IPS-NIHi7 (cell line): Measurements from ENCODE around the gene PODXL.
"Not testable (repeated sequence)": the region's sequence is repeated elsewhere in the genome, so short reads cannot be mapped to it uniquely, and the experiment has no call there.

Experiments
- DNase-seq: peaks from one replicate; pipeline ENCODE4 v3.0.0; 2012; ENCODE audit warnings: mixed read lengths; ENCODE audit errors: extremely low spot score

Gene PODXL

GRCh38 chr7:131493081-131493480 lies 63.3 kb downstream of the PODXL start:
- no peak for DNase-seq

- no peak for DNase-seq
Observed at GRCh38 chr7:131489881-131490280, 66.5 kb downstream of the PODXL start.

- DNase-seq, result no peak
Observed at GRCh38 chr7:131489196-131489595, 67.2 kb downstream of the PODXL start.

- no peak for DNase-seq
Observed at GRCh38 chr7:131488361-131488760, 68.1 kb downstream of the PODXL start.

GRCh38 chr7:131487217-131487616 lies 69.2 kb downstream of the PODXL start:
- DNase-seq, result no peak

GRCh38 chr7:131486346-131486745 lies 70.1 kb downstream of the PODXL start:
- DNase-seq, result no peak

GRCh38 chr7:131483586-131483985 lies 72.8 kb downstream of the PODXL start:
- DNase-seq, result no peak

GRCh38 chr7:131482800-131483199 lies 73.6 kb downstream of the PODXL start:
- DNase-seq, result no peak

- DNase-seq, result no peak
Observed at GRCh38 chr7:131480384-131481315, 75.8 kb downstream of the PODXL start.

GRCh38 chr7:131476740-131477139 lies 79.7 kb downstream of the PODXL start:
- DNase-seq, result no peak

- no peak for DNase-seq
Observed at GRCh38 chr7:131471250-131472004, 85.0 kb downstream of the PODXL start.

GRCh38 chr7:131467788-131468187 lies 88.6 kb downstream of the PODXL start:
- no peak for DNase-seq

- DNase-seq, result no peak
Observed at GRCh38 chr7:131466735-131467365, 89.6 kb downstream of the PODXL start.

GRCh38 chr7:131462715-131463114 lies 93.7 kb downstream of the PODXL start:
- not testable (repeated sequence) for DNase-seq

- no peak for DNase-seq
Observed at GRCh38 chr7:131462059-131462458, 94.4 kb downstream of the PODXL start.

GRCh38 chr7:131459256-131459655 lies 97.2 kb downstream of the PODXL start:
- peak; percentile 14 for DNase-seq

GRCh38 chr7:131456338-131456737 lies 100.1 kb downstream of the PODXL start:
- DNase-seq, result no peak

- no peak for DNase-seq
Observed at GRCh38 chr7:131455546-131455945, 100.9 kb downstream of the PODXL start.

- DNase-seq, result no peak
Observed at GRCh38 chr7:131455001-131455400, 101.4 kb downstream of the PODXL start.

- DNase-seq, result no peak
Observed at GRCh38 chr7:131454498-131454897, 101.9 kb downstream of the PODXL start.
